Neuronal stem cell (in vitro differentiated cells): ENCODE data around the gene ERVMER34-1. TPM values are rescaled to one million over a fixed set of nuclear protein-coding genes. Genes with fewer than 3 reads are reported as not detected.

Experiments
- DNase-seq: peaks from one replicate; pipeline ENCODE4 v3.0.0-alpha.2; 2013; ENCODE audit warnings: low spot score
- H2AFZ ChIP-seq: one replicate; pipeline ENCODE4 v1.6.1; 2013; ENCODE audit warnings: mild to moderate bottlenecking, low read length, inconsistent platforms
- H2AK5ac ChIP-seq: 2 replicates; pipeline ENCODE4 v1.6.1; 2013; ENCODE audit warnings: low read depth, mild to moderate bottlenecking, inconsistent platforms, low read length, moderate library complexity, mixed read lengths
- H2BK120ac ChIP-seq: 2 replicates; pipeline ENCODE4 v1.6.1; 2013; ENCODE audit warnings: low read depth, mild to moderate bottlenecking, inconsistent platforms, low read length, moderate library complexity, mixed read lengths
- H2BK12ac ChIP-seq: one replicate; pipeline ENCODE4 v1.6.1; 2013; ENCODE audit warnings: low read length, inconsistent platforms
- H2BK15ac ChIP-seq: 2 replicates; pipeline ENCODE4 v1.6.1; 2013; ENCODE audit warnings: mild to moderate bottlenecking, low read length, inconsistent platforms, mixed read lengths
- H2BK5ac ChIP-seq: one replicate; pipeline ENCODE4 v1.6.1; 2013; ENCODE audit warnings: inconsistent platforms, mild to moderate bottlenecking, low read length, moderate library complexity
- H3K14ac ChIP-seq: one replicate; pipeline ENCODE4 v1.6.1; 2013; ENCODE audit warnings: low read length, inconsistent platforms
- H3K18ac ChIP-seq: 2 replicates; pipeline ENCODE4 v1.6.1; 2013; ENCODE audit warnings: low read length, inconsistent platforms
- H3K23ac ChIP-seq: 2 replicates; pipeline ENCODE4 v1.6.1; 2013; ENCODE audit warnings: low read depth, mild to moderate bottlenecking, mixed read lengths, low read length, inconsistent platforms; ENCODE audit not compliant: poor library complexity
- H3K27ac ChIP-seq: replicated peaks from 3 replicates; pipeline ENCODE4 v1.5.1; 2013; ENCODE audit warnings: low read length, inconsistent platforms
- H3K27me3 ChIP-seq, 3 experiments: 2 replicates each; pipeline ENCODE4 v1.6.1; 2013; ENCODE audit warnings: low read length in 3 of 3, mild to moderate bottlenecking in 2 of 3, inconsistent platforms in 1 of 3, low read depth in 1 of 3, mixed read lengths in 1 of 3, moderate library complexity in 1 of 3; ENCODE audit not compliant: control insufficient read depth in 3 of 3, insufficient read depth in 3 of 3
- H3K36me3 ChIP-seq, 2 donors: replicated peaks in 1 of 2; 2 replicates each; pipeline ENCODE4 v1.6.1; 2013; ENCODE audit warnings: low read length in 2 of 2; ENCODE audit not compliant: control insufficient read depth in 2 of 2, insufficient read depth in 2 of 2
- H3K4ac ChIP-seq: 2 replicates; pipeline ENCODE4 v1.6.1; 2013; ENCODE audit warnings: inconsistent platforms, mild to moderate bottlenecking, low read length, moderate library complexity
- H3K4me1 ChIP-seq, 2 donors: 1 replicate in 1 of 2; 2 replicates in 1 of 2; pipeline ENCODE4 v1.6.1; 2013; ENCODE audit warnings: low read length in 2 of 2, low read depth in 1 of 2; ENCODE audit not compliant: control insufficient read depth in 2 of 2, insufficient read depth in 1 of 2
- H3K4me2 ChIP-seq: one replicate; pipeline ENCODE4 v1.6.1; 2013; ENCODE audit warnings: mild to moderate bottlenecking, low read length, inconsistent platforms; ENCODE audit not compliant: insufficient read depth, poor library complexity, severe bottlenecking
- H3K4me3 ChIP-seq, 2 donors: 2 replicates each; pipeline ENCODE4 v1.5.1; 2013; ENCODE audit warnings: low read length in 2 of 2, mild to moderate bottlenecking in 2 of 2, inconsistent platforms in 1 of 2, moderate library complexity in 1 of 2
- H3K79me1 ChIP-seq: one replicate; pipeline ENCODE4 v1.6.1; 2013; ENCODE audit warnings: low read depth, mild to moderate bottlenecking, inconsistent platforms, low read length, moderate library complexity
- H3K9ac ChIP-seq: one replicate; pipeline ENCODE4 v1.6.1; 2013; ENCODE audit warnings: mild to moderate bottlenecking, low read depth, low read length, inconsistent platforms; ENCODE audit not compliant: poor library complexity
- H3K9me3 ChIP-seq, 2 donors: replicated peaks in 1 of 2; 2 replicates each; pipeline versions ENCODE3 to v1.6.1; 2013; ENCODE audit warnings: low read length in 2 of 2, mild to moderate bottlenecking in 2 of 2, inconsistent platforms in 1 of 2, low read depth in 1 of 2, mixed read lengths in 1 of 2, moderate library complexity in 1 of 2; ENCODE audit not compliant: control insufficient read depth in 2 of 2, insufficient read depth in 1 of 2
- H4K8ac ChIP-seq: one replicate; pipeline ENCODE4 v1.6.1; 2013; ENCODE audit warnings: low read depth, mild to moderate bottlenecking, inconsistent platforms, low read length, moderate library complexity
- H4K91ac ChIP-seq: one replicate; pipeline ENCODE4 v1.6.1; 2013; ENCODE audit warnings: low read length, low read depth, mild to moderate bottlenecking, inconsistent platforms; ENCODE audit not compliant: poor library complexity
- small RNA-seq: library from polyadenylated mRNA; stranded (forward); fragments of <200 nt; extraction: miRNeasy Mini kit (QIAGEN cat#:217004); gene quantifications from one replicate; pipeline ENCODE3, GENCODE V24; 2013; ENCODE audit not compliant: insufficient read depth

ERVMER34-1 gene

DNA sequence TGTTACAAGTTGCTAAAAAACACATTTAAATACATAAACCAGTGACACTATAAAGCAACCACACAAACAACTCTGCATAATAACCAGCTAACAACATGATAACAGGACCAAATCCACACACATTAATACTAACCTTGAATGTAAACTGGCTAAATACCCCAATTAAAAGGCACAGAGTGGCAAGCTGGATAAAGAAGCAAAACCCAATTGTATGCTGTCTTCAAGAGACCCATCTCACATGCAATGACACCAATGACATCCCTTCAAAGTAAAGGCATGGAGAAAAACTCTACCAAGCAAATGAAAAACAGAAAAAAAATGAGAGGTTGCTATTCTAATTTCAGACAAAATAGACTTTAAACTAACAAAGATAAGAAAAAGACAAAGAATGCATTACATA, 57.7 kb downstream of the ERVMER34-1 start:
- Histone ChIP-seq H2BK120ac (no peak overlapping the region), H2AFZ (no peak overlapping the region), H3K79me1 (no peaks in the 10 kb centered on the region), H3K4ac (no peak overlapping the region), H3K9me3 (peaks cover 0 to 5% of the 10 kb centered on the region in 2 donors), H3K27ac (no peak overlapping the region), H3K9ac (no peak overlapping the region), H3K23ac (no peak overlapping the region), H4K8ac (no peak overlapping the region), H3K18ac (no peak overlapping the region), H2AK5ac (no peak overlapping the region), H3K36me3 (no peaks in the 10 kb centered on the region), H2BK12ac (no peak overlapping the region), H3K4me3 (no peak overlapping the region), H3K27me3 (no peaks in the 10 kb centered on the region), H3K4me2 (no peak overlapping the region), H2BK5ac (no peak overlapping the region), H4K91ac (no peak overlapping the region), H3K14ac (no peak overlapping the region), H3K4me1 (no peaks in the 10 kb centered on the region), H2BK15ac (no peak overlapping the region)
- DNase-seq, result no peak

Small RNA genes lying within 50 kb of the gene (small RNA-seq; reads per million reads assigned to genes)
- gene MIR4449 (31.1 reads per million, percentile 88 among the genes with 10 or more reads in this experiment), gene RF00019 (not detected), gene RF00568 (not detected), gene SNORA26 (211 reads per million, percentile 97 among the genes with 10 or more reads in this experiment)
